GOT3 (cell line): ENCODE measurements around the gene EPHB1.
"Not testable (repeated sequence)": the region's sequence is repeated elsewhere in the genome, so short reads cannot be mapped to it uniquely, and the experiment has no call there.

ENCODE experiments used
- DNase-seq: peaks from one replicate; lab custom pipeline; 2025; ENCODE audit warnings: mixed read lengths; lab: John Stamatoyannopoulos, UW

Gene EPHB1

DNA sequence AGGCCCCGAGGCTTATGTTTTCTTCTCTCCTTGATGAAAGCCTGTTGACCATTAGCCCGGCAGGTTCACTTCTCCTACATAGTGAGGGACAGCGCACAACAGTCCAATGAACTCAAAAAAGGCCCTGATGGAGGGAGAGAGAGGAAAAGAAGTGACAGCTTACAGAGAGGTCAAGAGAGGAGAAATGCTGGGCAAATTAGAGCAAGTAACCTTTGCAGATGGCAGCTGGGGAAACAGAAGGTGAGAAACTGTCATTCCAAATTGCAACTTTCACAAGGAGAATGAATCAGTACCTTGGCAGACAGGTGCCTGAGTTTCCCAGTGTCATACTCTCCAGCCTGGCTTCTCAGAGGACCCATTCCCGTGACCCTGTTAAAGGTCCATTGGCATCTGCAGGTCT is 252.0 kb downstream of the EPHB1 start:
- DNase-seq, result no peak

DNA sequence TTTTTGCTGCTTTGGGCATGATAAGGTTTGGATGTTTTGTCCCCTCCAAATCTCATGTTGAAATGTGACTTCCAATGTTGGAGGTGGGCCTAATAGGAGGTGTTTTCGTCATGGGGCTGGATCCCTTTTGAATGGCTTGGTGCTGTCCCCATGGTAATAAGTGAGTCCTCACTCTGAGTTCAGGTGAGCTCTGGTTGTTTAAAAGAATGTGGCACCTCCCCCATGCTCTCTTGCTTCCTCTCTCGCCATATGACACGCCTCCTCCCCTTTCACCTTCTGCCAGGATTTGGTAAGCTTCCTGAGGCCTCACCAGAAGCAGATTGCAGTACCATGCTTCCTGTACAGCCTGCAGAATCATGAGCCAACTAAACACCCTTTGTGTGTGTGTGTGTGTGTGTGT is 255.5 kb downstream of the EPHB1 start:
- DNase-seq, result no peak

DNA sequence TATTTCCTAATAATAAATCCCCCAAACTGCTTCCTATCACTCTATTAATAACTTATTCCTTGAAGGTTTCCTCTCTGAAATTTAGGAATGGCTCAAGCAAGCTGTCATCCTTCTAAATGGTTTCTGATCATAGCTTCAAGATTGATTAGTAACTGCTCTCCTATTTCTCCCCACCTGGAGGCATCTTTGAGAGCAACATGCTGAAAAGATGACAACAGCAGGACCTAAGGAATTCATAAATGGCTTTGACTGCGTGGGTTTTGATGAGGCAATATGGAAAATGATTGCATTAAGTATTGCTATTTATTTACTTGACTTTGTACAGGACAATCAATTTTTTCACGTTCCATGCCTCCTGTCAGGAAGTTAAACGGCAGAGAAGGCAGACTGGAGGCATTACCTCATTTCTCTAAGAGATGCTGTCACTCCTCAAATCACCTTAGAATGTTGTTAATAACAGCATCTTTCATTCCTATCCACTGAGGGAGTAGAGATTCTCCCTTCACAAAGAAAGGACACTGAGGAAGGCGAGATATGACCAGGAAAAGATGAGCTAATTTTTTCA is 256.4 kb downstream of the EPHB1 start:
- no peak for DNase-seq

DNA sequence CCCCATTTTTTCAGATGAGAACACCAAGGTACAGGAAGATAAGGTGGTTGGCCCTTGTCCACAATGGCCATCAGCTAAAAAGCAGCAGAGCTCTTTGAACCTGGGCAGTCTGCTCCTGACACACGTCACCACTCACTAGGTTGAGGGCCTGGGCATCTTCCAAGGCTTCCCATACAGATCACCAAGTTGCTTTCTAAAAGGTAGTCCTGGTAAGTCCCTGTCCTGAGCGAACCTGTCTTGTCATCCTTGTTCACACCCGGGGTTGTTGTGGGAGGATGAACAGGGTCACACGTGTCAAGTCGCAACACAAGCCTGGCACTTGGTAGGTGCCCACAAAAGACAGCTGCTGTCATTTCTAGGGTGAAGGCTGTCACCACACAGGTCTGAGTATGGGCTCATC is 260.4 kb downstream of the EPHB1 start:
- no peak for DNase-seq

DNA sequence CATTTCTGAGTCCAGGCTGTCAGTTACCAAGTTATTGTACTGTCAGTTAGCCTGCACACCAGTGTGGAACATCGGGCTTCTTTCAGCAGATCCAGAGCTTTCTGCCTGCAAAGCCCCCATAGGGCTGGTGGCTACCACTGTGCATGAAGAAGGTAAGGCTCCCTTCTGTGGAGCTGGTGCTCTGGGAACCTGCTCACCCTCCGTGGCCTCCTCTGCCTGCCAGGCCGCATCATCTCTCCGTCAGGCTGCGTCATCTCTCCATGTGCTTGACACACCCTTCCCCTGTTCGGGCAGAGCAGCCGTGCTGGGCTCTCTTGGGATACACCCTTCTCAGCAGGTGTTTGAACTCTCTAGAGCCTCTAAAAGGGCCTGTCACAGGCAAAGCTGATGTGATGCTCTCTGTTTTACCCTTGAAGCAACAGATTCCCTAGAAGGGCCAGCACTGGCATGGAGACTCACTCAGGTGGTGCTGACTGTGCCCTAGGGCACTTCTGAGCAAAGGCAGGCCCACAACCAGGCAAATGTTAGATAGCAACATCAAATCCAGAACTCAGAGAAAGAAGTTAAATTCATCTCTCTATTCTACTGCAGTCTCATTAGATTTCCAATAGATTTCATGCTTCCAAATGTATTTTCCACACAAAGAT is 261.1 kb downstream of the EPHB1 start:
- no peak for DNase-seq

DNA sequence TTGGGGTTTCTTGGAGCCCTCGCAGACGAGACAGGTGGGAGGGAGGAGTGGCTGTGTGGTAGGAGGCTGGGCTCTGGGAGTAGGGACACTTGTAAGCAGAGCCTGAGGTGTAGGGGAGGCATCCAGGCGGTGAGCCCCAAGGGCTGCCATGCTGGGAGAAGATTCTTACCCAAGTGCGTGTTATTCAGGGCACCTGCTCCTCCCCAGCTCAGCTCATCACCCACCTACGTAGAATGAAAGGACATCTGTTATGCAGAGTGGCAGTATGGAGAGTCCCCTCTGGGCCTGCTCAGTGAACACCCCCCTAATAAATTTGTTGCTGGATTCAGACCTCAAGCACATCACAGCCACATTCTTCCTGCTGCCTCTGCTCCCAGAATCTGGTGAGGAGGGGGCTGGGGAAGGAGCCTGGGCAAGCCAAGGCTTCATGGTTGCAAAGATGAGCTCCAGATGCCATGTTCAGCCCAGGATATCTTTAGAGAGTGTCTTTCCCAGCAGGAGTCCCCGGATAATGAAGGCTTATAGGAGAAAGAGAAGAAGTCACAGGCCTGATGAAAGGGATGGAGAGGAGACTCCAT is 261.8 kb downstream of the EPHB1 start:
- DNase-seq, result no peak

DNA sequence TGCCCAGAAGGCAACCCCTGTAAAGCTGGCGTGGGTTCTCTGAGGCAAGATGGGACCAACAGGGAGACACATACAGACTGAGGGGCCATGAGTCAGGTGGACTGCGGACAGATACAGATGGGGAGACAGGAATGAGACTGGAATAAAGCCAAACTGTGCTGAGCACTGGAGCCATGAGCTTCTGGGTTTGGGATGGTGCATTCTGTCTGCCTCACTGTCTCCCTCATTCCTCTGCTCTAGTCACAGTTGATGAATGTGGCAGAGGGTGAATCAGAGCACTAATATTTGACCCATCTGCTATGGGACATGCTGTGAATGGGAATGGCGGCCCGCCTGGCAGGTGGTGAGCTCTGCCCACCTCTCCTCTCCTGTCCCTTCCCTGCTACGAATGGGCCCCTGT is 262.9 kb downstream of the EPHB1 start:
- no peak for DNase-seq

DNA sequence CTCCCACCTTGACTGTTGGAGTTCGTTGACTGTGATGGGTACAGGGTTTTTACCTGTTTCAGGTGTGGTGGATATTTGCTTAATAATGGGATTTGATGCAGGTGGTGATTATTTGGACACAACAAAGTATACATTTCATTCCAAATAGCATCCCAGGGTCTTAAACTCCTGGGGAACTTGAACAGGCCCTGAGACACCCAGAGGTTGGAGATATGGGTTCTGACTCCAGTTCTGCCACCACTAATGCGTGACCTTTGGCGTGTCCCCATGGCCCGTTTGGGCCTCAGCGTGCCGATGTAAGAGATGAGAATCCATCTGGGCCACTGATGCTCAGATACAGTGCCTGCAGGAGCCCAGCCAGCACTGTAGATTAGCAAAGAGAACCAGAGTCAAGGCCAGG is 264.5 kb downstream of the EPHB1 start:
- no peak for DNase-seq

DNA sequence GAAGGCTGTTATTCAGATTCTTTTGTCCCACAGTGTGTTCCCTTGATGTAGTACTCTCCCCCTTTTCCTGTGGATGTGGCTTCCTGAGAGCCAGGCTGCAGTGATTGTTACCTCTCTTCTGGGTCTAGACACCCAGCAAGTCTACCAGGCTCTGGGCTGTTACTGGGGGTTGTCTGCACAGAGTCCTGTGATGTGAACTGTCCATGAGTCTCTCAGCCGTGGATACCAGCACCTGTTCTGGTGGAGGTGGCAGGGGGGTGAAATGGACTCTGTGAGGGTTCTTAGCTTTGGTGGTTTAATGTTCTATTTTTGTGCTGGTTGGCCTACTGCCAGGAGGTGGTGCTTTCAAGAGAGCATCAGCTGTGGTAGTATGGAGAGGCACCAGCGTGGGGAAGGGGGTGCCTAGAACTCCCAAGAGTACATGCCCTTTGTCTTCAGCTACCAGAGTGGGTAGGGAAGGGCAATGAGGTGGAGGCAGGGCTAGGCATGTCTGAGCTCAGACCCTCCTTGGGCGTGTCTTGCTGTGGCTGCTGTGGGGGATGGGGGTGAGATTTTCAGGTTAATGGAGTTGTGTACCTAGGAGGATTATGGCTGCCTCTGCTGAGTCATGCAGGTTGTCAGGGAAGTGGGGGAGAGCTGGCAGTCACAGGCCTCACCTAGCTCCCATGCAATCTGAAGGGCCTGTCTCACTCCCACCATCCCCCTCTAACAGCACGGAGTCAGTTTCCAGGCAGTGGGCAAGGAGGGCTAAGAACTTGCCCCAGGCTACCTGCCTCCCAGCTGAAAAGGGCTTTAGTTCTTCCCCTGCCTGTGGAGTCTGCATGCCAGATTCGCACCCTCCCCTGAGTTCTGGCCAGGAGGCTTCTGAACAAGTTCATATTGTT is 272.0 kb downstream of the EPHB1 start:
- DNase-seq, result not testable (repeated sequence)

DNA sequence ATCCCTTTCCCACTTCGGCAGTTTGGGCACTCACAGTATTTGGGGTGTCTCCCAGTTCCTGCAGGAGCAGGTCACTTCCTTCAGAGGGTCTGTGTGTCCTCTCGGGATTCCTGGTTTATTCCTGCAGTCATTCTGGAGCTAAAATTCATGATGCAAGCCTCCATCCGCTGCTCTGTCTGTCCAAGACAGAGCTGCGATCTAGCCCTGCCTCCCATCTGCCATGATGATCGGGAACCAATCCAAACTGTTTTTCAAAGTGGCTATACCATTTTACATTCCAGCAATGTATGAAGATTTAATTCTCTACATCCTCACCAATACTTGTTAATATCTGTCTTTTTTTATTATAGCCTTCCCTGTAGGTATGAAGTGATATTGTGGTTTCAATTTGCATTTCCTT is 273.0 kb downstream of the EPHB1 start:
- no peak for DNase-seq

DNA sequence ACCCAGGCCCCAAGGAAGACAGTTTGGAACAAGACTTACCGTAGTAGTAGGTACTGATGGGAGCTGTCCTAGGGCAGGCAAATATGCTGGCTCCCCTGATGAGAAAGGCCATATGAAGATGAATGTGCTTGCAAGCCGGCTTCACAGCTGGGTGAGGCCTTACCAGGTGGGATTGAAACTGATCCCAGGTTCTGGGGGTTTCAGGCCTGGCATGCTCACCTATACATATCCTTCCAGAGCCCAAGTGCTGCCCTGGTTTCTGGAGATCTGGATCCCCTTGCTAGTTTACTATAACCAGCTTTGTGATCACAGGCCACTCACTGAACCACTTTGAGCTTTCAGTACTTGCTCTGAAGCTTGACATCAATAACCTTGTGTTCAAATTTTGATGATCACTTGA is 274.3 kb downstream of the EPHB1 start:
- DNase-seq, result no peak

DNA sequence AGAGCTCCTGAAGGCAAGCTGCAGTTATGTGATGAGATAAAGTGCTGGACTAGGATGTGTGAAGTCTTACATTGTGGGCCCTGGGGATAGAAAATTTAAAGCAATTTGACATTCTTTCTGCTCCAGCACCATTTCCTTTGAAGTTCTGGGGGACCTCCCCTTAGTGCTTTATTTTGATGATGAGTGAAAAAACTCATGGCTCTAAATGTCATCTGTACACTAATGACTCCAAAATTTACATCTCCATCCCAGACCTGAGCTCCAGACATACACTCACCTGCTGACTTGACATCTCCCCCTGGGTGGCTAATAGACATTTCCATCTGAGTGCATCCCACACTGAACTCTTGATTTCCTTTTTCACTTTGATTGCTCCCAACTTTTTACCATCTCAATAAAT is 276.4 kb downstream of the EPHB1 start:
- no peak for DNase-seq

DNA sequence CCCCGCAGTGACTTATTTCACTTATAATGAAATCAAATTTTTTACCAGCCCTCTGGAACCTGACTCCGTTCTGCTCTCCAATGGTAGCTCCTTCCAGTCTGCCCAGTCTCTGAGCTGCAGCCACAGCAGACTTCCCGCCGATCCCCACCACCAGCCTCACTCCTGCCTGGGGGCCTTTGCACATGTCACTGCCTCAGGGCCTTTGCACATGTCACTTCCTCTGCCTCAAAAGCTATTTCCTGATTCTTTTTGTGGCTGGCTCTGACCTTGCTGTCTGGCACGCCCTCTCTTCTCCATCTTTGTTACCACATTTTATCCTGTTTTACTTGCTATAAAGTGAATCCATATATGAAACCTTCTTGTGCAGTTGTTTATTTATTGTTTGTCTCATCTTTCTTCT is 277.4 kb downstream of the EPHB1 start:
- no peak for DNase-seq

DNA sequence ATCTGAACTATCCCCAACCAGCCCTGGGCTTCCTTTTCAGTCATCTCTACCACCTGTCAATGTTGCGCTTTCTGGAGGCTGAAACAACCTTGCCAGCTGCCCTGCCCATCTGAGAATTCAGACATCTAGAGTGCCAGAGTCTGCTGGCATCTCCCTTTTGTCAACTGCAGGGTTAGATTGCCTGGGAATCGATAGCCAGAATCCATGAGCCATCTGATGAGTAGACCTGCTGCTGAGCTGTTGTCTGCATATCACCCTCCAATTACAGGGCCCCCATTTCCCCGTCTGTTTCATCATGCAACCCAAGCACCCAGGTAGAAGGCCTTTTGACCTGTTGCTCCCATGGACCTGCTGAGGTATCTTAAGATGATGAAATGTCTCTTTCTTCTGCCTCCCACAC is 280.1 kb downstream of the EPHB1 start:
- DNase-seq, result no peak

DNA sequence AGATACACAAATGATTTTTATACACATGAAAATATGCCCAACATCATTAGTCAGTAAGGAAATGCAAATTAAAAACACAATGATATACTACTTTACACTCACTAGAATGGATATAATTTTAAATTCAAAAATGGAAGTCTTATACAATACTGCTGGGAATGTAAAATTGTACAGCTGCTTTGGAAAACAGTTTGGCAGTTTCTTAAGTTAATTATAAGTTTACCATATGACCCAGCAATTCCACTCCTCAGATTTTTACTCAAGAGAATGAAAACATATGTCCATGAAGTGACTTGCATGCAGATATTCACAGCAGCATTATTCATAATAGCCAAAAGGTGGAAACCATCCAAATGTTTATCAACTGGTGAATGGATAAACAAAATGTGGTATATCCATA is 281.3 kb downstream of the EPHB1 start:
- no peak for DNase-seq

DNA sequence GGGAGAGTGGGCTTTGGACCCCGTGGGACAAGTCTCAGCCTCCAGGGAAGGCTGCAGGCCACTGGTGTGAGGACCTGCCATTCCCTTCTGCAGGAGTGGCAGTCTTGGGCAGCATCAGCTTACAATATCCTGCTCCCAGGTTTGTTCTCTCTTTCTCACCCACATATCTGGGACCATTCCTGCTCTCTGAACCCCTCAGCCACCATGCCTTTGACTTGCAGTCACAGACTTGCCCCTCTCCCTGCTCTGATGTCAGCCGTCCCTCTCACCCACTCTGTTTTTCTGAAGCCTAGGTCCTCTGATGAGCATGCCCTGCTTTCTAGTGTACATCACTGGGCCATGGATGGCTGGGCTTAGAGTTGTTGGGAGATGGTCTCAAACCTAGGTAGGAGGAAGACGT is 282.1 kb downstream of the EPHB1 start:
- DNase-seq, result no peak

DNA sequence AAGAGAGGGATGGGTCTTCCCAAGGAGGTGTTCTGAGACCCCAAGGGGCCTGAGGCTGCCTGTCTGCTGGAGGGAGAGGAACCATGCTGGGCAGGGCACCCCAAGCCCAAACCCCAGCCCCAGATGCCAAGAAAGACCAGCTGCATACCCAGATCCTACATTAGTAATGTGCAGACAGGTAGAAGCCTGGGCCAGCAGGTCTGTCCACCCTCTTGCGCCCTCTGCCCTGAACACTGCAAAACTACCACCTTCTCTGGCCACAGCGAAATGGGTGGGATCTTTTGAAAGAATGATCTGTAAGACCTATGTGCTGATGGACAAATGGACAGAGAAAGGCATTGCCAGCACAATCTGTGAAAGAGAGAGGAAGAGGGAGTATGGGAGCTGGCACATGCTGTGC is 283.2 kb downstream of the EPHB1 start:
- DNase-seq, result no peak

DNA sequence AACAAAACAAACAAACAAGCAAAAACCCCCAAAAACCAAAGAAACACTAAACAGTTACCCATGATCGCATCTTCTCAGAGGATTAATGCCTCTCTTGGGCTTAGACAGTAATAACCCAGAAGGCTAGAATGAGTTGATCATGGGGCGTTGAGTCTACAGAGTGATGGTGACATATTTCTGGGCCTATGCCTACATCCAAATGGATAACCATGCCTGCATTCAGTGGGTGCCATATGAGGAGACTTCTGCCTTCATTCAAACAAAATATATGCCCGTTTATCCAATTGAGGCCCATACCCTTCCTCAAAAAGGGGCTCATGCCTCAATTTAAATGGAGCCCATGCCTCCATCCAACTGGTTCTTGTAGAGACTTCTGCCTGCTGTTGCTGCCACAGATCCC is 284.0 kb downstream of the EPHB1 start:
- DNase-seq, result no peak

DNA sequence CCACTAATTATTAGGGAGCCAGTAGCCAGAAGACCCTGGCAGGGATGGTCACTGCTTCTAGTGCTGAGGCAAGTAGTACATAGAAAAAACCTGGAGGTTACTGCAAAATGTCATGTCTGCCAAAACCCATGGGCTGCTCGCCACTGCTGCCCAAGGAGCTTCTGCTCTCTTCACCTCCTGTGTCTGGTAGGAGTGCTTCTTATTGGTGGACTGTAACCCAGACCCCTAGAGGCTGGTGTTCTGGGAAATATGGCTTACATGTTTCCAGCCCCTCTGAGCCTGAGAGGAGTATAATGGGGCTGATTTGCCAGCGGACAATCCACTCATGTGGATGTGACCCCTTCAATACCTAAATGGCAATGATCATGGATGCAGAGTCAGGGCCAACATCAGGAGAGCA is 286.4 kb downstream of the EPHB1 start:
- DNase-seq, result no peak

DNA sequence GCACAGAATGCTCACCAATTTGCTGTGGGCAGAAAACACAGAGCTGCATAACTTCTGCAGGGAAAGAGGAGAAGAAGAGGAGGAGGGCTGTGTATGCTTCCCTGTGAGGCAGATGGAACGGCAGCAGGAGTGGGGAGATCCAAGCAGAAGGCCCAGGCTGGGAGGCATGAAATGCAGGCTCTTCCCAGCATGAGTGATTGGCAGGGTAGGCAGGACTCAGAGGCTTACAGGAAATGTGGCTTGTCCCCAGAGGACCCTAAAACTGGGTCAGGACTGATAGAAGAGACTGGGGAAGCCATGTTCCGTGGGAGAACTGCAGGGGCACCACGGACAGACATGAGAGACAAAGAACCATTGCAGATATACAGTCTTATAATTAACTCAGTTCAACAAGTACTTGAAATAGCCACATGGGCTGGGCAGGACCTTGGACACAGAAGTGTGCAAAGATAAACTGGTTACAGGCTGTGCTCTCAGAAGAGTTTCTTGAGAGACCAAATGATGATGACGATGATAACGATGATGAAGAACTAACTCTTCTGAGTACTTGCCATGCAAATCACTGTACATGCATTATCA is 286.9 kb downstream of the EPHB1 start:
- DNase-seq, result no peak

DNA sequence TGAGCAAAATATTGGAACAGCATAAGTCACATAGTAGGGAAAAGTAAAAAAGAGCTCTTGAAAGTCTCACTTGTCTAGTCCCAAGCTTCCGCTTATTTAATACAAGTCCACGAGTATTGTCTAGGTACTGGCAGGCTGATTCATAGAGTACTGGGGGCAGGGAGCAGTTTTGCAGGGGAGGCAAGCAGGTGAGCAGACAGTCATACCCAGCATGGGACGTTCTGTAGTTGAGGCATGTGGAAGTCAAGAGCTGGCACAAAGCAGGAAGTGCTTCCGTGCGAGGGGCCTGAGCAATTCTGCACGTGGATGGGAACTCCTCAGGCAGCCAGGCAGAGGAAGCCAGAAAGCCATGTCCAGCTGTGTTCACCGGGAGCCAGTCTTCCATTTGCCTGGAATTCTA is 287.6 kb downstream of the EPHB1 start:
- no peak for DNase-seq

DNA sequence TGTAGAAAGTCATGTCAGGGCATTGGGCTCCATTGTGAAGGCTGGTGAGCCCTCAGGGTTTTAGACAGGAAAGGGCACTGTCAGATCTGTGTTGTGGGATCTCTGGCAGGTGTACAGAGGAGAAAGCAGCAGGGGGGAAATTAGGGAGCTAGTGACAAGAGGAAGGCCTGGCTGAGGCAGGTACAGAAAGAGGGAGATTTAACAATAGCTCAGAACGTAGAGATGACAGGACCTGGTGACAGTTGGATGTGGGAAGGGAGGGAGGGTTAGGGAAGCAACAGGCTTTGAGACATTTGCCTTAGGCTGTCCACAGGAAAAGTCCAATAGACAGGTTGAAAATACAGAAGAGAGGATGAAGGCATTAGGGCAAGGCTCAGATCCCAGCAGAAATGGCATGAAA is 288.1 kb downstream of the EPHB1 start:
- no peak for DNase-seq

DNA sequence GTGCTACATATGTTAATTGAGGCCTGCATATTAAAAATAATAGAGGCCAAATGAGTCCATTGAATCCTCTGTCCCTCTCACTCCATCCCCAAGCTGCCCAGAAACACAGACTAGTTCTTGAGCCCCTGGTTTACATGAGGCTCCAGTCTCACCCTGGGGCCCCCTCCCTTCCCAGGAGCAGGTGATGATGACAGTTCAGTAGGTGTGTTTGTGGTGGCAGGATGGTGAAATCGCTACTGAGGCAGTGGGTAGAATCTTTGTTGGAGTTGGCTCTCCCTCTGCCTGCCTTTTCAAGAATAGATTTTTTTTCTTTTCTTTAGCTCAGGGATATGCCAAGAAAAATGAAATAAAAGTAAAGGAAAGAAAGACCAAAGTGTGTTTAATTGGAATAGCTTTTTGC is 288.7 kb downstream of the EPHB1 start:
- no peak for DNase-seq
